Upper lobe of right lung (tissue), 1 donor: ENCODE results near the gene RFPL2. TPM values are rescaled to one million over a fixed set of nuclear protein-coding genes. Genes with fewer than 3 reads are reported as not detected.
"Not testable (repeated sequence)": the region's sequence is repeated elsewhere in the genome, so short reads cannot be mapped to it uniquely, and the experiment has no call there.

Experiments used
- ATAC-seq: fragments of 200-7000 bp; cut with Tn5 transposase; one replicate; pipeline ENCODE4 v1.9.1; 2020; ENCODE audit warnings: mild to moderate bottlenecking, moderate library complexity
- DNase-seq: peaks from one replicate; pipeline ENCODE4 v3.0.0-alpha.2; 2020
- H3K27ac ChIP-seq: fragments of 200-600 bp; one replicate; pipeline ENCODE4 v1.8.0; 2022
- H3K27me3 ChIP-seq: fragments of 200-600 bp; one replicate; pipeline ENCODE4 v1.8.0; 2022; ENCODE audit warnings: mild to moderate bottlenecking
- H3K36me3 ChIP-seq: fragments of 200-600 bp; one replicate; pipeline ENCODE4 v1.8.0; 2022
- H3K4me1 ChIP-seq: fragments of 200-600 bp; one replicate; pipeline ENCODE4 v1.8.0; 2022
- H3K4me3 ChIP-seq: fragments of 200-600 bp; one replicate; pipeline ENCODE4 v1.8.0; 2022; ENCODE audit warnings: mild to moderate bottlenecking
- H3K9me3 ChIP-seq: fragments of 200-600 bp; one replicate; pipeline ENCODE4 v1.8.0; 2022
- intact Hi-C: fragments of 100-400 bp; cut with DNase I; formaldehyde crosslinking; loops from one replicate; pipeline ENCODE4 v1.11.0; 2022
- total RNA-seq: library from RNA; stranded (reverse); fragmentation: NEBNext Ultra II Directional; extraction: Animal tissue kit (Norgen Biotek cat#: 25700); gene quantifications from one replicate; pipeline ENCODE4 v1.2.1, GENCODE V29; 2021
- TF ChIP-seq, protein P1 (sequence below): fragments of 200-600 bp; IDR thresholded peaks from one replicate; pipeline ENCODE4 v1.8.0; 2022; ENCODE audit warnings: antibody characterized with exemption
- donor health status: DM: no; HTN: yes; CAD: no; lungs with severe emphysema.

The RFPL2 gene
- total RNA-seq, 1 donor from 2014 or later, result not detected

DNA sequence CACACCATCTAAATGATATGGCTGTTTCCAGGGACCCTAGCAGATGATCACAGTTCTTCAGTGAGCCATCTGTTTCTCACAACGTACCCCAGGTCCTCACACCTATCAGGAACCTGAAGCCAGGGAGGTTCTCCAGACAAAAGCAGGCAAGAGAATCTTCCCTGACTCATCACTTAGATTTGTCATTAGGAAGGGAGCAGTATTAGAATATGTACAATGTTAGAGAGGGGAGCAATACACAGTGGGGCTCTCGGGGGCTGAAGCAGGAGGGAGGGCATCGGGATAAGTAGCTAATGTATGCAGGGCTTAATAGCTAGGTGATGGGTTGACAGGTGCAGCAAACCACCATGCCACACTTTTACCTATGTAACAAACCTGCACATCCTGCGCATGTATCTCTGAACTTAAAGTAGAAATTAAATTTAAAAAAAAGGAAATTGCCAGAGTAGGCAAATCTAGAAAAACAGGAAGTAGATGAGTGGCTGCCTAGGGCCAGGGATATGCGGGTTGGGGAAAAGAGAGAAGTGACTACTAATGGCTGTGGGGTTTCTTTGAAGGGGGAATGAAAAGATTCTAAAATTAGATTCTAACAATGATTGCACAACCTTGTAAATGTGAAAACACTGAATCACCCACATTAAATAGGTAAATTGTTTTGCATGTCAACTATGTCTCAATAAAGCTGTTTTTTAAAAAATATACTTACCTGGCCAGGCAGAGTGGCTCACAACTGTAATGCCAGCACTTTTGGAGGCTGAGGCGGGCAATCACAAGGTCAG, 60.2 kb downstream of the RFPL2 start:
- Histone ChIP-seq H3K36me3 (no peaks in the 10 kb centered on the region), H3K4me3 (no peak overlapping the region), H3K4me1 (no peaks in the 10 kb centered on the region), H3K27me3 (no peaks in the 10 kb centered on the region), H3K9me3 (no peaks in the 10 kb centered on the region), H3K27ac (no peak overlapping the region)
- intact Hi-C loops, result no loop called here
- TF ChIP-seq, protein P1, sequence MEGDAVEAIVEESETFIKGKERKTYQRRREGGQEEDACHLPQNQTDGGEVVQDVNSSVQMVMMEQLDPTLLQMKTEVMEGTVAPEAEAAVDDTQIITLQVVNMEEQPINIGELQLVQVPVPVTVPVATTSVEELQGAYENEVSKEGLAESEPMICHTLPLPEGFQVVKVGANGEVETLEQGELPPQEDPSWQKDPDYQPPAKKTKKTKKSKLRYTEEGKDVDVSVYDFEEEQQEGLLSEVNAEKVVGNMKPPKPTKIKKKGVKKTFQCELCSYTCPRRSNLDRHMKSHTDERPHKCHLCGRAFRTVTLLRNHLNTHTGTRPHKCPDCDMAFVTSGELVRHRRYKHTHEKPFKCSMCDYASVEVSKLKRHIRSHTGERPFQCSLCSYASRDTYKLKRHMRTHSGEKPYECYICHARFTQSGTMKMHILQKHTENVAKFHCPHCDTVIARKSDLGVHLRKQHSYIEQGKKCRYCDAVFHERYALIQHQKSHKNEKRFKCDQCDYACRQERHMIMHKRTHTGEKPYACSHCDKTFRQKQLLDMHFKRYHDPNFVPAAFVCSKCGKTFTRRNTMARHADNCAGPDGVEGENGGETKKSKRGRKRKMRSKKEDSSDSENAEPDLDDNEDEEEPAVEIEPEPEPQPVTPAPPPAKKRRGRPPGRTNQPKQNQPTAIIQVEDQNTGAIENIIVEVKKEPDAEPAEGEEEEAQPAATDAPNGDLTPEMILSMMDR, result no peak
- DNase-seq (no peak), ATAC-seq (peak; percentile 78)

DNA sequence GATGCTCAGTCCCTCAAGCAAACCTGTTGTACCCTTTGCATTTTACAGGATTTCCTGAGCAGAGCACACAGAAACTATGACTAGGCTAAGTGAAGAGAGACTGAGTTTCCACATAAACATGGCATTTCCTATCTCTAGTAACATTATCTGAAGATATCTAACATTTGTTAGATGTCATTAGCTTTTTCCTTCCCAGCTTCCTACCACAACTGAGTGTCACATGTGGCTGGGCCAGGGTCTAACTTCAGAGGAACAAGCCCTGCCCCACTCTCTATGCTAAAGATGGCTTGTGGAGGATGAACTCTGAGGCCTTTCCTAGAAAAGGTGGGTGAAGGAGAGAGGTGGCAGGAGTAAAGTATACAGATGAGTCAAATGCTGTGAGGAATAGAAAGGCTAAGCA, 62.3 kb downstream of the RFPL2 start:
- Histone ChIP-seq H3K4me3 (no peak overlapping the region), H3K27me3 (no peaks in the 10 kb centered on the region), H3K36me3 (no peaks in the 10 kb centered on the region), H3K9me3 (no peaks in the 10 kb centered on the region), H3K4me1 (no peaks in the 10 kb centered on the region), H3K27ac (no peak overlapping the region)
- TF ChIP-seq, protein P1, result no peak
- no peak for ATAC-seq
- DNase-seq, result no peak
- intact Hi-C loops, result no loop called here

DNA sequence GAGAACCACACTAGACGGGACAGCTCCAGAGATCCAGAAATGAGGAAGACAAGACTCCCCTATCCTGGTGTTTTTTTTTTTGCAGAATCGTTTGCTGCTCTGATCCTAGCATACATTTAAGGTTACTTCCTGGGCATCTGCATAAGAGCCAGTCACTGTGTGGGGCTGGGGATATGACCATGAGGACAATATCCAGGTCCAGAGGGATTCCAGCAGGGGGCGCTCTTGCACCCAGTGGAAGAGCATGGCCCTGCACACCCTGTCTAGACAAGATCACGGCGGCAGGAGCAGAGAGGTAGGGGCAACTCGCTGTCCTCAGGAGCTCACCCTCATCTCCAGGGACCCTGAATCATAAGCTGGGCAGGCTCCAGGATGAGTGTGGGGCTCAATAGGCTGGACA, 64.2 kb downstream of the RFPL2 start:
- H3K36me3 ChIP-seq, H3K4me3 ChIP-seq, H3K27ac ChIP-seq, DNase-seq, H3K4me1 ChIP-seq, intact Hi-C loops, H3K27me3 ChIP-seq, H3K9me3 ChIP-seq: not testable (repeated sequence)
- TF ChIP-seq, protein P1, result peak; percentile 37
- peak; percentile 83 for ATAC-seq

Other genes starting within 250 kb of the RFPL2 start
- gene SLC5A1, start 161.8 kb downstream of the RFPL2 start, total RNA-seq, result 1.3 TPM
- not detected for gene C22orf42, start 45.8 kb downstream of the RFPL2 start, total RNA-seq
- gene SLC5A4, start 50.3 kb upstream of the RFPL2 start, total RNA-seq, result 1.6 TPM
- gene RFPL3, start 152.8 kb upstream of the RFPL2 start, total RNA-seq, result not detected
- 61.1 TPM for gene RTCB, start 207.2 kb upstream of the RFPL2 start, total RNA-seq